Measurements from ENCODE around the gene PNMT. TPM values are rescaled to one million over a fixed set of nuclear protein-coding genes. Genes with fewer than 3 reads are reported as not detected.

The PNMT gene
- total and polyA plus RNA-seq, 2 of the 13 experiments (the other 11 are each of a cell fraction or from before 2014, with no cell fraction given), result 0.25 TPM; not detected in 1

- TF ChIP-seq, protein P1, sequence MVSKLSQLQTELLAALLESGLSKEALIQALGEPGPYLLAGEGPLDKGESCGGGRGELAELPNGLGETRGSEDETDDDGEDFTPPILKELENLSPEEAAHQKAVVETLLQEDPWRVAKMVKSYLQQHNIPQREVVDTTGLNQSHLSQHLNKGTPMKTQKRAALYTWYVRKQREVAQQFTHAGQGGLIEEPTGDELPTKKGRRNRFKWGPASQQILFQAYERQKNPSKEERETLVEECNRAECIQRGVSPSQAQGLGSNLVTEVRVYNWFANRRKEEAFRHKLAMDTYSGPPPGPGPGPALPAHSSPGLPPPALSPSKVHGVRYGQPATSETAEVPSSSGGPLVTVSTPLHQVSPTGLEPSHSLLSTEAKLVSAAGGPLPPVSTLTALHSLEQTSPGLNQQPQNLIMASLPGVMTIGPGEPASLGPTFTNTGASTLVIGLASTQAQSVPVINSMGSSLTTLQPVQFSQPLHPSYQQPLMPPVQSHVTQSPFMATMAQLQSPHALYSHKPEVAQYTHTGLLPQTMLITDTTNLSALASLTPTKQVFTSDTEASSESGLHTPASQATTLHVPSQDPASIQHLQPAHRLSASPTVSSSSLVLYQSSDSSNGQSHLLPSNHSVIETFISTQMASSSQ (IDR thresholded peaks at IDR 0.05; ENCODE audit: low read depth), result no peak
- TF ChIP-seq, protein P1 (CRISPR knock-in tag; IDR thresholded peaks at IDR 0.05; ENCODE audit: borderline replicate concordance), result 0 out of 2 replicates have a peak, but pooled peaks have one; percentile 29
- TF ChIP-seq HNRNPL (IDR thresholded peaks at IDR 0.05; ENCODE audit: low read depth, low read length) (0 out of 2 replicates have a peak, but pooled peaks have one; percentile 49), ZNF20 (CRISPR knock-in tag; IDR thresholded peaks at IDR 0.05) (no peak), RBFOX2 (IDR thresholded peaks at IDR 0.05; ENCODE audit: low read depth, low read length) (no peak), ELF1 (CRISPR knock-in tag; IDR thresholded peaks at IDR 0.05) (peak; percentile 38; the same call in 1 of the 2 replicates), REL (CRISPR knock-in tag; conservative IDR thresholded peaks at IDR 0.05) (no peak), PTBP1 (IDR thresholded peaks at IDR 0.05; ENCODE audit: low read depth, low read length, poor library complexity, severe bottlenecking) (no peak), YY1 (IDR thresholded peaks at IDR 0.05; ENCODE audit: insufficient read depth, insufficient replicate concordance, low read depth, low read length) (no peak), ZSCAN12 (CRISPR knock-in tag; IDR thresholded peaks at IDR 0.05) (no peak), MATR3 (CRISPR knock-in tag; IDR thresholded peaks at IDR 0.05) (no peak), HNRNPK (IDR thresholded peaks at IDR 0.05; ENCODE audit: low read depth, low read length, poor library complexity, severe bottlenecking) (no peak), EEA1 (CRISPR knock-in tag; IDR thresholded peaks at IDR 0.05; ENCODE audit: borderline replicate concordance) (no peak; the same call in 1 of the 2 replicates), REST (IDR thresholded peaks at IDR 0.05; ENCODE audit: borderline replicate concordance in 1 of 2, low read depth in 1 of 2, low read length in 2 of 2) (no peak), ZNF335 (CRISPR knock-in tag; IDR thresholded peaks at IDR 0.05) (0 out of 2 replicates have a peak, but pooled peaks have one; percentile 45), SYNCRIP (IDR thresholded peaks at IDR 0.05; ENCODE audit: insufficient read depth, low read depth, low read length) (no peak), BHLHE40 (IDR thresholded peaks at IDR 0.05; ENCODE audit: low read length) (no peak)
- TF ChIP-seq, protein P2, sequence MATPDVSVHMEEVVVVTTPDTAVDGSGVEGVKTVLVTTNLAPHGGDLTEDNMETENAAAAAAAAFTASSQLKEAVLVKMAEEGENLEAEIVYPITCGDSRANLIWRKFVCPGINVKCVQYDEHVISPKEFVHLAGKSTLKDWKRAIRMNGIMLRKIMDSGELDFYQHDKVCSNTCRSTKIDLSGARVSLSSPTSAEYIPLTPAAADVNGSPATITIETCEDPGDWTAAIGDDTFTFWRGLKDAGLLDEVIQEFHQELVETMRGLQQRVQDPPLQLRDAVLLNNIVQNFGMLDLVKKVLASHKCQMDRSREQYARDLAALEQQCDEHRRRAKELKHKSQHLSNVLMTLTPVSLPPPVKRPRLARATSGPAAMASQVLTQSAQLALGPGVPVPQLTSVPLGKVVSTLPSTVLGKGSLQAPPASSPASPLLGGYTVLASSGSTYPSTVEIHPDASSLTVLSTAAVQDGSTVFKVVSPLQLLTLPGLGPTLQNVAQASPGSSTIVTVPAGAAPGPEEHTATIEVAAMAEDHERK (CRISPR knock-in tag; IDR thresholded peaks at IDR 0.05; ENCODE audit: low read depth), result no peak
Measured at GRCh38 chr17:39671651-39672521, 3.6 kb downstream of the PNMT start (continued).
